ENCODE measurements around the gene PPM1L. TPM values are rescaled to one million over a fixed set of nuclear protein-coding genes. Genes with fewer than 3 reads are reported as not detected.
"Not testable (repeated sequence)": the region's sequence is repeated elsewhere in the genome, so short reads cannot be mapped to it uniquely, and the experiment has no call there.

PPM1L gene
- polyA plus RNA-seq, 4 donors = 7.3 to 9.4 (median 8.4) TPM

DNA sequence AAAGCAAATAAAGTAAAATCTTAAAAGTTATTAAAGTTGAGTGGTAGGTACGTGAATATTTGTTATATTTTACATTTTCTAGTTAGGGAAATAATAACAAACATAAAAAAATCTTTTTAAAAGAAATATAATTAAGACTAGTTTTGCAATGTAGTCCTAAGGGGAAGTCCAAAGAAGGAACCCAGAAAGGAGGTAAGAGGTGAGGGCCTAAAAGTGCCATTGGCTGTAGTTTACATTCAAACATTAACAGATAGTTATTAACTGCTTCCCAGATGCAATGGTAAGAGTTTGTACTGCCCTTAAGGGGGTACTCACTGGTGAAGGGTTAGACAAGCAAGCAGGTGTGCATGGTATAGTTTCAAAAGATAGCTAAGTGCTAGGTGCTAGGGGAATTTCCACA is 269.9 kb downstream of the PPM1L start:
- DNase-seq (ENCODE audit: low read depth in 4 of 4, low spot score in 3 of 4) = no peak

DNA sequence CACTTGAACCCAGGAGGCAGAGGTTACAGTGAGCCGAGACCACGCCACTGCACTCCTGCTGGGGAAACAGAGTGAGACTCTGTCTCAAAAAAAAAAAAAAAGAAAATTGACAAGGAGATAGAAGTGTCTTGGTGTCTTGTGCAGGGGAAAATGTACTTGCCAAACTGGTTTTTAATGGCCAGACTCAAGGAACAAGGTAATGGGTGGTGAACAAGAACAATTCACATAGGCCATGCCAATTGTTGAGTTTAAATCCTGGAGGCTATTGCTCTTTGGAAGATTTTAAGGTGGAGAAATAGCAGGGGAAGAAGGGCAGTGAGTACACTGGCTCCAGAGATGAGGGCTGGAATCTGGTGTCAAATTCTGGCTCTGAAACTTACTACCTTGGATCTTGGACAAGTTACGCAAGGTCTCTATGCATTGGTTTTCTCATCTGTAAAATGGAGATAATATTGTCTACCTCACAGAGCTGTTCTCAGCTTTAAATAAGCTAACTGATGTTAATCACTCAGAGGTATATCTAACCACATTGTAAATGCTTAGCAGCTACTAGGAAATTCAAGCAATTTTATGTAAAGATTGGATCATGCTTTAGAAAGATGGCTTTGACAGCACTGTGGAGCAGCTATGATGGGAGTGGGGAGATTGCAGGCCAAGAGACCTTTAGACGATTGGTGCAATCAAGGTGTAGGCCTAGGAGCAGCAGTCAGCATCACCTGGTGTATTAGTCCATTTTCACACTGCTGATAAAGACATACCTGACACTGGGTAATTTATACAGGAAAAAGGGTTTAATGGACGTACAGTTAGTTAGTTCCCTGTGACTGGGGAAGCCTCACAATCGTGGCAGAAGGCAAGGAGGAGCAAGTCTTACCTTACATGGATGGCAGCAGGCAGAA is 270.8 kb downstream of the PPM1L start:
- DNase-seq (ENCODE audit: low read depth in 4 of 4, low spot score in 3 of 4) = no peak

DNA sequence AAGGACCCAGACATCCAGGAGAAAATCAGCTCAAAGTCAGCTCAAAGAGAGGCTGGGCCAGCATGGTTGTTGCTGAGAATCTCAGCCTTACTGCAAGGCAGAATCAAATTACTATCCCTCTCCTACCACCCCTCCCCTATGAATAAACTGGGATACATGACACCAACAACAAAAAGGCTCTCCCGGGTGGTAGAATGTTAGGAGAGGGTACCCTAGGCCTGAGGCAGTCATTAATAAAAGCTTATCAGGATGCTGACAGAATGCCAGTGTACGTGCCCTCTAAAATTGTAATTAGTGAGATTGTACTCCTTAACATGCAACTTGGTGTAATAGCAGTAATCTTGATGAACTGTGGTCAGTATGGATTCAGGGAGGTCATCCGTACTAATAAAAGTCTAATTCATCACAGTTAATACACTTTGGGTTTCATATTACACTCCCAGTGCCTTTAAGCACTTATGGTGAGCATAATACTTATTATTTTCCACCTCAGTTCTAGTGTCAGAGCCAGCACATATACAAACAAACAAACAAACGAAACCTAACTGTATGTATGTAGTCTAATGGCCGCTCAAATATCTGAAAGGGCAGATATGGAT is 272.6 kb downstream of the PPM1L start:
- no peak for DNase-seq (ENCODE audit: low read depth in 4 of 4, low spot score in 3 of 4)

DNA sequence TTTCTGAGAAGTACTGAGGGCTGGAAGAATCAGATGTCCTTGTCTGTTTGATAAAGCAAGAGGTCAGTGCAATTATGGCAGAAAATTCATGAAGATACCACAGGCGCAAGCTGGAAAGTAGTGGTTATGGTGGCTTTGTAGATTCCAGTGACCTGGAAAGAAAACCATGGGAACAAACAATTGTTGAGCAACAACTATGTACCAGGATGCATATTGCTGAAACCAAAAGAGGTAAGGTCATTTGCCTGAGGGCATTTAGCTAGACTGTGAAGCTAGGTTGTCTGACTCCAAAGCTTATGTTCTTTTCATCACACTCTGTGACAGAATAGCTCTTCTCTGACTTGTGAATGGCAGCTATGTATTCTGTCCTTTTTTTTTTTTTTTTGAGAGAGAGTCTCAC is 275.1 kb downstream of the PPM1L start:
- no peak for DNase-seq (ENCODE audit: low read depth in 4 of 4, low spot score in 3 of 4)

DNA sequence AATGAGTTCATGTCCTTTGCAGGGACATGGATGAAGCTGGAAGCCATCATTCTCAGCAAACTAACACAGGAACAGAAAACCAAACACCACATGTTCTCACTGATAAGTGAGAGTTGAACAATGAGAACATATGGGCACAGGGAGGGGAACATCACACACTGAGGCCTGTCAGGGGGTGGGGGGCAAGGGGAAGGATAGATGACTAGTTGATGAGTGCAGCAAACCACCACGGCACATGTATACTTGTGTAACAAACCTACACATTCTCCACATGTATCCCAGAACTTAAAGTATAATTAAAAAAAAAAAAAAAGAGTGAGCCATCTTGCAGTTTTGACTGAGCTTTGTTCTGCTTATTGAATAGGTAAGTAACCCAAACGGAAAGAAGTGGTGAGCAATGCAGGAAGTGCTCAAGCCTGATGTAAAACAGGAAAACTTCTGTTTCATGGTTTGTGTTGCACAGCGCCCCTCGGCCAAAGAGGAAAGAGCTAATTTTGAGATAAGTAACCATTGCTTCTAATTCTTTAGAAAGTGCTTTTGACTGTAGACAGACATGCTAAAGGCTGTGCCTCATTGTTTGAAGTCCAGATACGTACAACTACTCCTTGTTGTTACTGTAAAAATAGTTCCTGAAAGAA is 279.0 kb downstream of the PPM1L start:
- DNase-seq (ENCODE audit: low read depth in 4 of 4, low spot score in 3 of 4) = not testable (repeated sequence)

DNA sequence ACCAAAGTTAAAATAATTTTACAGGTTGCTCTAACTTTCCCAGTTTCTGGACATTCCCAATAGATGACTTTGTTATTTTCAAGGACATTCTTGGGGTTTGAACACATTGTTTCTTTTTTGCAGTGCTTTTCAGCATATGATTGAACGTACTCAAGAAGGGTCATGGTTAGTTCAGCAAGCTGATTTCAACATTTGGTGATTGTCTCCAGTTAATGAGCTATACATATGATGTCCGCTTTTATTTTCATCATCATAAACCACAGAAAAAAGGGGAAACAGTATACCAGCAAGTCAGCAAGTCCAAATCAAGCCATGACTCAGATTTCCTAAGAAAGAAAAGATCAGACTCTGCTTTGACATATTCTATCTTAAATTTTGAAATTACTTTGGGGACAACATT is 279.7 kb downstream of the PPM1L start:
- no peak for DNase-seq (ENCODE audit: low read depth in 4 of 4, low spot score in 3 of 4)

DNA sequence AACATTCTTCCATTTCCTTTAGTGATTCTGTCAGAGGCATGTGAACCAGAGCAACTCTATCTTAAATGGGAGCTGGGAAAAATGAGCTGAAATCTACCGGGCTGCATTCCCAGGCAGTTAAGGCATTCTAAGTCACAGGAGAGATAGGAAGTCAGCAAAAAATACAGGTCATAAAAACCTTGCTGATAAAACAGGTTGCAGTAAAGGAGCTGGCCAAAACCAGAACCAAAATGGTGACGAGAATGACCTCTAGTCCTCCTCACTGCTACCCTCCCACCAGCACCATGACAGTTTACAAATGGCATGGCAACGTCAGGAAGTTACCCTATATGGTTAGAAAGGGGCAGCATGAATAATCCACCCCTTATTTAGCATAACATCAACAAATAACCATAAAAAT is 282.7 kb downstream of the PPM1L start:
- DNase-seq (ENCODE audit: low read depth in 4 of 4, low spot score in 3 of 4) = no peak

DNA sequence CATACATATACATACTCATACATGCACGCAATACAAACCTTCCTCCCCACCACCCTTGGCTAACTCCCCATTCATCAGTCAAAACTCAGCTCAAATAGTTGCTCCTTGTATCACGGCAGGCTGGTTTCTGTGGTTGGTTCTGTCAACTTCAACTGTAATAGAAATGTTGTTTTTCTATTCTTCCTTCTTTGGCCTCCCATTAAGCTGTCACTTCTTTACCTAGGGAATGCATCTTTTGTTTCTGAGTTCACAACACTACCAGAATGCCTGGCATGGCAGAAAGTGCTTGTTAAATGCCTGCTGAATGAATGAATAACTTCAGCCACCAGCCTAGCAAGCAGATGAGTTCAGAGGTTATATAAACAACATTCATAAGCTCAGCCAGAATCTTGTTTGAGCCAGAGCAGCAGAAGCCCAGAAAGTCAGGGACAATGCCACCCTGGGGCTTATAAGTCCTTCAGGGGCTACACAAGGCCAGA is 286.0 kb downstream of the PPM1L start:
- DNase-seq (ENCODE audit: low read depth in 4 of 4, low spot score in 3 of 4) = peak in 3 of 4 donors; percentile 21 to 47 (median 26)

DNA sequence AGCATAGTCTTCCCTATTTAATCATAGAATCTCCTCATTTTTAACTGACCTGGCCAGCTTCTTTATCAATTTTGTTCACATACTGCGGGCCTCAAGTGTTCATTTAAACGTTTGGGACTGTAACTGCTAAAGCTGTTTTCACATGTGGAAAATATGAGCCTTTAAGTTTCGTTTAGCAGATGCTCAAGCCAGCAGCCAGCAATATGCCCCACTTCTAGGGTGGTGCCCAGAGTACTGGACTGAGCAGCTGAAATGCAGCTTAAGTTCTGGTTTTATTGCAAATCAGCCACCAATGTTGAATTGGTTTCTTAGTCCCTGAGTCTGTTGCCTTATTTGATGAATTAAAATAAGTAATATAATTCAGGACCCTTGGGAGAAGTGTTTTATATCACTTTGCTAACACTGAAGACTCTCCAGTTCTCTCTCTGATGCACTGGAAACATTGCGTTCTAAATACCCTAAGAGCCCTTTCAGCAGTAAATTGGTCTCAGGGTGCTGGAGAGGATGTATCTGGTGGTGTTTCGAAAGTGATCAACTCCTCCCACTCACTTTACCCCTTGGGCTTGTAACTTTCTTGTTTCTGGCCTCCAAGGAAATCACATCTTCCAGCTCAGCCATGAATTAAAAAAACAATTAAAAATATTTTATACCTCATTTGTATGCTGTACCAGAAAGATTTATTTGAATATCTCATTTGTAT is 287.5 kb downstream of the PPM1L start:
- DNase-seq (ENCODE audit: low read depth in 4 of 4, low spot score in 3 of 4) = no peak

DNA sequence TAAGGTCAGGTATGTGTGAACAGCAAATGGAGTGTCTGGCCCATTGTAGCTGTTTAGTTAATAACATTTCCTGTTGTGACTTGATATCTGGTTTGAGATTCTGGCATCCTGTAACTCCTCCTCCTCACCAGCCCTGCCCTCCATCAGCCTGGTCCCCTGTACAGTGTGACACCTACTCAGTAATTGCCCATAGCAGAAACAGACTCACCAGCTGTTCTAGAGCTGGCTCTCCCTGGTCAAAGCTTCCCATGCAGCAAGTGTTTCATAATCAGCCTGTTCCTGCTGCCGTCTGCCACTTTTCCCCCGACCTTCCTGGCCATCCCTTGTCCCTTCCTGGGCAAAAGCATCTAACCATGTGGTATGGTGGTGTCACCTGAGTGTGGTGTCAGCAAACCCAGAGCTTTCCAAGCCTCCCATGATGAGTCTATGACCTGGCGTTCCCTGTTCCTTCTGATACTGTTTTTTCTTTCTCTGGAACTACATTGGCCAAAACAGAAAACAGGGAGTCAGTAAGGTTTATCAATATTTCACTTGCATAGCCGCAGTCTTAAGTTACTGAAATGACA is 293.7 kb downstream of the PPM1L start:
- DNase-seq (ENCODE audit: low read depth in 4 of 4, low spot score in 3 of 4) = no peak

DNA sequence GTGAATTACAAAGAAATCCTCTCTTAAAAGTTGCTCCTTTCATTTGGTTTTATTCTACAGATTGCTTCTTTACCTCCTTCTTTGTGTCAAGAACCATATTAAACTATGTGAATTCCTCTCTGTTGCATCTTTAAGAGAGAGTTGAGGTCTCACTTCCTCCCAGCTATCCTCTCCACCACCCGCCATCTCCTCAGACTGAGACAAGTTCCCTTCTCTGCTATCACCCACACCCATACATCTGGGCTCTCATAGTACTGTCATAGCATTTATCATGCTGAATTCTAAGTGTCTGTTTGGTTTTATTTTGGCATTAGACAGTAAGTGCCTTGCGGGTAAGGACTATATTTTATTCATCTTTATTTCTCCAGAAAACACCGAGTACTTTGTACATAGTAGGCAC is 294.9 kb downstream of the PPM1L start:
- no peak for DNase-seq (ENCODE audit: low read depth in 4 of 4, low spot score in 3 of 4)

DNA sequence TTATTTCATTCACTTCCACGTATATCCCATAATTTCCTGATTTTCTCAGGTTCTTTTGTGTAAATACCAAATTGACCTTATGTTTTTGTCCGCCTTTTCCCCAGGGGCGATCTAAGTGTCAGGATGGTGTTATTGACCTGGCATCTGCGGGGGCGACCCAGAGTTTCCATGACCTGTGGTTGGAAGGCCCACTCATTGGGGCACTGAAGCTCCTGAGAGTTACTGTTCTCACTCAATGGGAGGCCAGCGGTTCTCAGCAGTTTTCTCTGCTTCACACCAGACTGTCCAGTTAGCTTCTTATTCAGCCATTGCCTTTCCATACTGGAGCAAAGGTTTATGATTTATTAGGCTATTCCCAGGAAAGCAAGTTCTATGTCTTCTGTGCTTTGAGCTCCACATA is 295.8 kb downstream of the PPM1L start:
- no peak for DNase-seq (ENCODE audit: low read depth in 4 of 4, low spot score in 3 of 4)

DNA sequence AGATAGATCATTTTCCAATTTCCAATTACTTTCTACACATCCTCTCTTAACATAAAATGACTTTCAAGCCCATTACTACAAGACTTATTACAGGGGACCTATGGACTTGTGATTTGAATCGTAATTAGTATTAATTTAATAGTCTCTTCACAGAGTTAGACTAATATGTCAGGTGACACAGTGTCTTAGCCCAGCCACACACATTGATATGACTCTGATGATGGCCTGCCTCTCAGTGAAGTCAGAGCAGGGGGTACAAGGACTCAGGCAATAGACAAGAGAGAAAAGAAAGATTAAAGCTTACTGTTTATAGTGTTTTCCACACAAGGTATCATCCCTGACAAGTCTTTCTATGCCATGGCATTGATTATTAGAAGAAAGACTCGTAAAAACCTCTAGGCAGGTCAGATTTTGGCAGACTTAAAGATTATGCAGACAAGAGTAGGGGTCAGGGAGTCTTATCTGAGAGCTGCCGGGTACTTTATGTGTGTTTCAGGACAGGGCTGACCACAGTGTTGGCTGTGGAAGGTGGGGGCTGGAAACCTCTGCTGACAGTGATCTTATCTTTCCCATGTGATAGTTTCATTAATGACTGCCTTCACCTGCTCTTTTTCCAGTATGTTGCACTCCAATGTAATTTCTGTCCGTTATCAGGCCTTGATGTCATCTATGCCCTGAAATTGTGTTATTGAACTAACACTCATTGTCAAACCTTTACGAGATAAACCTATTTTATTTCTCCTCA is 299.0 kb downstream of the PPM1L start:
- DNase-seq (ENCODE audit: low read depth in 4 of 4, low spot score in 3 of 4) = no peak

DNA sequence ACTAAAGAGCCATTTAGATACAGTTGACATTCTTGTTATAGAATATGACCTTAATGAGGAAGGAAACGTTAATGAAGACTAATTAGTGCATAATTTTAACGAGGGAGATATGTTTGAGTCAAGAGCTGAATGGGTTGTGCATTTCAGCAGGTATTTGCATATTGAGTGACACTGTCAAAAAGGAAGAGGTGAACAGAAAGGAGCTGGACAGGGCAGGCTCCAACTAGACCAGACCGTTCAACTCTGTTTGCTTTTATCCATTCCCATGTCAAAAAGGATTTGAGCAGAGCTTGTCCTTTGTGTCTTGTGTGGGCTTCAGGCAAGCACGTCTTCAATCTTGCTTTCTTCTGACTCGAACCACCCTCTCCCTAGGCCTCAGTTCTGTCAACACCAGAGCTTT is 308.4 kb downstream of the PPM1L start:
- no peak for DNase-seq (ENCODE audit: low read depth in 4 of 4, low spot score in 3 of 4)

DNA sequence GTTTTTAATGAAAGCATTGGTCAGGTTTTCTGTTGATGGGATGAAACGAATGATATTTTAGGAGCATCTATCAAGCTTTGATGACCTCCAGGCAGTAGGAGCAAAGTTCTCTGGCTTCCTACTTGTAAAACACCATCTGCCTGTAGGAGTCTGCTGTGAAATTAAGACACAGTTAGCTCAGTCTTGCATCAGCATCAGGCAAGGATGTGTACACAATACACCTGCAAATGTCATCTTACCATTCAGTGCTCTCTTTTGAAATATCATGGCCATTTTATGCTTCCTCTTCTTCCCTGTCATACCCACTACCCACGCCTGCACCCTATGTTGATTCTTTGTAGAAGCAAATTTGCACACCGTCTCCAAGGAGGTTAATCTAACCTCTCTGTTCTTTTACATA is 310.9 kb downstream of the PPM1L start:
- DNase-seq (ENCODE audit: low read depth in 4 of 4, low spot score in 3 of 4) = no peak

DNA sequence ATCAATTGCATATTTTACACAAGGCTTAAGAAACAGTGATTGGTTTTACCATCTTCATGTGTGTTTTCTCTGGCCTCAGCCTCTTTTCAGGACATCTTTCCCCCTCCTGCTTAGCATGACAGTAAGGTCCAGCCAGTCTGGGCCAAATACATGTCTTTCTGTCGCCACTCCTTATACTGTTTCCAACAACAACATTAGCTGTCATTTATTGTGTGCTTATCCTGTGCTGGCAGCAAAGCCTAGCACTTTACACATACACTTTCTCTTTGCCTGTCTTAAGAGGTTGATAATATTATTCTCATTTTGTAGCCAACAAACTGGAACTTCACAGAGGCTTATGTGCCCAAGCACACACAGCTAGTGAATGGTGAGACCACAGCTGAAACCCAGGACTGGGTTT is 311.3 kb downstream of the PPM1L start:
- DNase-seq (ENCODE audit: low read depth in 4 of 4, low spot score in 3 of 4) = no peak

DNA sequence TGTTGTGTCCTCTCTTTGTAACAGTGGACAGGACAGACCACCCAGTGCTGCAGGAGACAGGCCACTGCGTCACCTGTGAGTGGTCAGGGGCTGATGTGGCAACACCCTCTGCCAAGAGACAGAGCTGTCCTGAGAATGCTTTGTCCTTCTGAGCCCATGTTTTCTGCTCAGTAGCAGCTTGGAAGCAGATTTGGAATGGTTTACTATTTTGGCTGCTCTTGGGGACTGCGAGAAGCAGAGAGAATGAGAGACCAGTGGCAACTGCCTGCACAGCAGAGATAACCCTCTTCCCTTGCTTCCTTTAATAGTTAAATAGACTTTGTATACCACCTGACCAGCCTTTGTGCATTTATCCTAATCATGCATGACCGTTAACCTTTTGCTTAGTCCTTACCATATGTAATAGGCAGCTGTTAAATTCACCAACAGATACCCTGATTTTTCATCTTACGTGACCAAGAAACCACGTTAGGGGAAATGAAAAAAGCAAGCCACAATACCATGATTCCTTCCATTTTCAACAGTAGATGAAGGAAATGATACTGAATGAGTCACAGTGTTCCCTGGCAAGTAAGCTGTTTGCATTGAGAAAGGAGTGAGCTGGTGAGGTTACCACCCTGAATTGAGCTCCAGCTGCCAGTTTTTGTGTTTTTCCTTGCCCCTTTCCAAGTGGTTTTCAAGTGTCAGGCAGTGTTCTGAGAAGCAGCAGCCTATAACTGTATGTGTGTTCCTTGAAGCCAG is 313.6 kb downstream of the PPM1L start:
- DNase-seq (ENCODE audit: low read depth in 4 of 4, low spot score in 3 of 4) = no peak

DNA sequence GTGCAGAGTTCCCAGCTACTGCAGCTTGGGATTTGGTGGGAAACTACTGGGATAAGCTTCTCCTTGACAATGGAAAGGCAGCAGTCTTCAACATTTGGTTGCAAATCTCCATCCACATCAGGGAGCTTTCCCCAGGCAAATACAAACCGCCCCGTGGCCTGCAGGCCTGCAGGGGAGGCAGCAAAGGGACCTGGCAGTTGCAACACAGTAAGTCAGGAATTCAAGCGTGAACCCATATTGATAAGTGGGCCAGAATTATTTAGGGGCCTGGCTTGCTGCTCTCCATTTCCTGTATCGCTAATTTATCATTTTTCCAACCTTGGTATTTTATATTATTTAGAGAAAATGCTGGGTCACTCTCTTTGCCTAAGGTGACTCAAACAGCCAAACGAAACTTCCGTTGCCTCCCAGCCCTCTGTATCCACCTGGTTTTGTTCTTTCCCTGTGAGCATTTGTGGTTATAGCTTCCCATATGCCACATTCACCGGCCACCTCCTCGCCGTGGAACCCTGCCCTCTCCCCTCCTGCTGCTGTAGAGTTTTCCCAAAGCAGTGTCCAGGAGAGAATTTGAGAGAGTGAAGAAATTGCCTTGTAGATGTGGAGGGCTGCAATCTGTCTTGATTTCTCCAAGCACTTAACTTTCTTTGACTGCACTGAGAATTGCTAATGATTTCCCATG is 314.4 kb downstream of the PPM1L start:
- DNase-seq (ENCODE audit: low read depth in 4 of 4, low spot score in 3 of 4) = no peak
